Adrenal gland (tissue), 5 donors: ENCODE measurements around the gene PPFIA4.

Experiments
- POLR2A ChIP-seq, 2 donors: fragments of 450-650 bp; IDR thresholded peaks; one replicate each; pipeline ENCODE4 v1.6.1; 2017; ENCODE audit warnings: antibody characterized with exemption in 2 of 2, mild to moderate bottlenecking in 2 of 2, moderate library complexity in 1 of 2
- TF ChIP-seq, protein P1 (sequence below), 6 experiments: fragments of 450-650 bp in 4 of 6; fragments of 200-600 bp in 2 of 6; sonication (generic) in 1 of 6; IDR thresholded peaks; 1 replicate in 5 of 6; 2 replicates in 1 of 6; pipeline versions ENCODE4 v1.5.1 to v1.8.0; 2016 to 2021; ENCODE audit warnings: antibody characterized with exemption in 6 of 6, mild to moderate bottlenecking in 2 of 6, moderate library complexity in 1 of 6
- donor health status: DM: no; HTN: no; CAD: no.

DNA sequence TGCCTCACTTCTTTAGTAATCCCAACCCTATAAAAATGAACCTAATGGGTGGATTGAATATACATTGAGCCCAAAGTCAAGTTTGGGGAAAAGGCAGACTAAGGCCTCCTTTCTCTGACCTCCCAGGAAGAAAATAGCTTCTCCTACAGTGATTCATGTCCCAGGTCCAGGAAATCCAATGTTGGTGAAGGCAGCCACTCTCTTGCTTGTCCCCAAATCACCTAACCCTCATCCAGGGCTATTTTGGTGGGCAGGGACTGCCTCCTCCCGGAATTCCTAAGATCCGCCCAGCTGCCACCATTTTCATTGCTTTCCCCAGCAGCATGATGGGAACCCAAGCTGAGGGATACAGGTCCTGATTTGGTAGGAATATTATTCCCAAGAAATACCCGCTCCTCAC lies 51.1 kb downstream of the PPFIA4 start:
- no peak for TF ChIP-seq POLR2A (IDR thresholded peaks at IDR 0.05)
- TF ChIP-seq, protein P1, sequence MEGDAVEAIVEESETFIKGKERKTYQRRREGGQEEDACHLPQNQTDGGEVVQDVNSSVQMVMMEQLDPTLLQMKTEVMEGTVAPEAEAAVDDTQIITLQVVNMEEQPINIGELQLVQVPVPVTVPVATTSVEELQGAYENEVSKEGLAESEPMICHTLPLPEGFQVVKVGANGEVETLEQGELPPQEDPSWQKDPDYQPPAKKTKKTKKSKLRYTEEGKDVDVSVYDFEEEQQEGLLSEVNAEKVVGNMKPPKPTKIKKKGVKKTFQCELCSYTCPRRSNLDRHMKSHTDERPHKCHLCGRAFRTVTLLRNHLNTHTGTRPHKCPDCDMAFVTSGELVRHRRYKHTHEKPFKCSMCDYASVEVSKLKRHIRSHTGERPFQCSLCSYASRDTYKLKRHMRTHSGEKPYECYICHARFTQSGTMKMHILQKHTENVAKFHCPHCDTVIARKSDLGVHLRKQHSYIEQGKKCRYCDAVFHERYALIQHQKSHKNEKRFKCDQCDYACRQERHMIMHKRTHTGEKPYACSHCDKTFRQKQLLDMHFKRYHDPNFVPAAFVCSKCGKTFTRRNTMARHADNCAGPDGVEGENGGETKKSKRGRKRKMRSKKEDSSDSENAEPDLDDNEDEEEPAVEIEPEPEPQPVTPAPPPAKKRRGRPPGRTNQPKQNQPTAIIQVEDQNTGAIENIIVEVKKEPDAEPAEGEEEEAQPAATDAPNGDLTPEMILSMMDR (IDR thresholded peaks at IDR 0.05) = no peak
